ENCODE results near the gene KCMF1. TPM values are rescaled to one million over a fixed set of nuclear protein-coding genes. Genes with fewer than 3 reads are reported as not detected.
A peak's percentile ranks its signal among the peaks of the same experiment; 100 is the strongest.

The KCMF1 gene
- total and polyA plus RNA-seq, 2 of the 13 experiments (the other 11 are each of a cell fraction or from before 2014, with no cell fraction given) = 62.1 to 116 TPM

GRCh38 chr2:84925724-84926376 is 45.1 kb upstream of the KCMF1 start (continued):
- peak; percentile 75; the same call in 1 of the 2 replicates for TF ChIP-seq STAT6 (CRISPR knock-in tag; IDR thresholded peaks at IDR 0.05; ENCODE audit: borderline replicate concordance)
- TF ChIP-seq ZNF790 (CRISPR knock-in tag; IDR thresholded peaks at IDR 0.05; ENCODE audit: borderline replicate concordance) = no peak
- peak; percentile 96 for TF ChIP-seq ZBTB33 (CRISPR knock-in tag; IDR thresholded peaks at IDR 0.05)
- TF ChIP-seq TOPORS (CRISPR knock-in tag; IDR thresholded peaks at IDR 0.05) = peak; percentile 94; the same call in 1 of the 2 replicates
- peak; percentile 84 for TF ChIP-seq ZEB1 (IDR thresholded peaks at IDR 0.05; ENCODE audit: insufficient replicate concordance, low read depth)
- peak; percentile 57; the same call in 1 of the 2 replicates for TF ChIP-seq ZFP36L1 (CRISPR knock-in tag; IDR thresholded peaks at IDR 0.05)
- TF ChIP-seq CREB1 (IDR thresholded peaks at IDR 0.05) = peak; percentile 76
- TF ChIP-seq CREB1 (CRISPR knock-in tag; IDR thresholded peaks at IDR 0.05) = peak; percentile 63; the same call in 1 of the 2 replicates
- TF ChIP-seq ETS1 (CRISPR knock-in tag; IDR thresholded peaks at IDR 0.05) = no peak
- no peak; the same call in 1 of the 2 replicates for TF ChIP-seq FOSL1 (CRISPR knock-in tag; IDR thresholded peaks at IDR 0.05; ENCODE audit: borderline replicate concordance)
- TF ChIP-seq ETV6 (CRISPR knock-in tag; conservative IDR thresholded peaks at IDR 0.05) = peak; percentile 86
- no peak for TF ChIP-seq SRF (IDR thresholded peaks at IDR 0.05; ENCODE audit: low read depth, low read length)
- no peak for TF ChIP-seq TEAD2 (CRISPR knock-in tag; IDR thresholded peaks at IDR 0.05)
- TF ChIP-seq NFIC (IDR thresholded peaks at IDR 0.05; ENCODE audit: low read length) = peak; percentile 85; the same call in 1 of the 2 replicates
- peak; percentile 96 for TF ChIP-seq IKZF5 (CRISPR knock-in tag; IDR thresholded peaks at IDR 0.05)
- TF ChIP-seq TEAD3 (CRISPR knock-in tag; optimal IDR thresholded peaks at IDR 0.05; ENCODE audit: borderline replicate concordance) = peak; percentile 99
- peak; percentile 69 for TF ChIP-seq ZNF781 (CRISPR knock-in tag; IDR thresholded peaks at IDR 0.05; ENCODE audit: borderline replicate concordance, not compliant biosample characterization)
- peak; percentile 81; the same call in 1 of the 2 replicates for TF ChIP-seq MLX (CRISPR knock-in tag; IDR thresholded peaks at IDR 0.05)
- no peak; the same call in 1 of the 2 replicates for TF ChIP-seq TMF1 (CRISPR knock-in tag; IDR thresholded peaks at IDR 0.05; ENCODE audit: low read depth)
- TF ChIP-seq ZNF224 (CRISPR knock-in tag; IDR thresholded peaks at IDR 0.05) = peak; percentile 95
- peak; percentile 88 for TF ChIP-seq KLF6 (CRISPR knock-in tag; IDR thresholded peaks at IDR 0.05)
- no peak for TF ChIP-seq KDM5A (IDR thresholded peaks at IDR 0.05; ENCODE audit: borderline replicate concordance, low read length)
- peak; percentile 75; the same call in 1 of the 2 replicates for TF ChIP-seq ZNF749 (CRISPR knock-in tag; IDR thresholded peaks at IDR 0.05; ENCODE audit: borderline replicate concordance)
